Vagina (tissue), 2 donors: ENCODE measurements around the gene TMEM106B.

Experiments used
- POLR2A ChIP-seq, 2 donors: fragments of 450-650 bp; IDR thresholded peaks; one replicate each; pipeline ENCODE4 v1.6.1; 2017; ENCODE audit warnings: antibody characterized with exemption in 2 of 2, mild to moderate bottlenecking in 2 of 2, moderate library complexity in 2 of 2
- TF ChIP-seq, protein P1 (sequence below), 3 experiments: fragments of 450-650 bp in 2 of 3; fragments of 200-600 bp in 1 of 3; sonication (generic) in 1 of 3; IDR thresholded peaks; one replicate each; pipeline ENCODE4 v1.5.1; 2017 to 2019; ENCODE audit warnings: antibody characterized with exemption in 3 of 3, mild to moderate bottlenecking in 2 of 3, moderate library complexity in 2 of 3

DNA sequence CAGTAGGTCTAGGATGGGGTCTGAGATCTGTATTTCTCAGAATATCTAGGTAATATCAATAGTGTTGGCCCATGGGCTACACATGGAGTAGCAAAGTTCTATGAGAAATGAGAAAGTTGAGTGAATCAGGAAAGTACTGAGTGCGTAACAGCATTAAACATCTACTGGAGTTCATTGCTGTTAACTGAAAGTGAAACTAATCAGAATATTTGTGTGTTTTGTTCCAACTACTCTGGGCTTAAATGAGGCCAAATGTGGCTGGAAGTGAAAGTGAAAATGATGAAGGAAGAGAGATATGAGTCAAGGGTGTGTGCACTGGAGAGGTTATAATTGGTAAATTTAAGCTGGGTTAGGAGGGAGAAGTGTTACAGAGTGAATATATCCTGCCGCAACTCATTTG lies 46.5 kb downstream of the TMEM106B start:
- TF ChIP-seq POLR2A (IDR thresholded peaks at IDR 0.05), result no peak
- TF ChIP-seq, protein P1, sequence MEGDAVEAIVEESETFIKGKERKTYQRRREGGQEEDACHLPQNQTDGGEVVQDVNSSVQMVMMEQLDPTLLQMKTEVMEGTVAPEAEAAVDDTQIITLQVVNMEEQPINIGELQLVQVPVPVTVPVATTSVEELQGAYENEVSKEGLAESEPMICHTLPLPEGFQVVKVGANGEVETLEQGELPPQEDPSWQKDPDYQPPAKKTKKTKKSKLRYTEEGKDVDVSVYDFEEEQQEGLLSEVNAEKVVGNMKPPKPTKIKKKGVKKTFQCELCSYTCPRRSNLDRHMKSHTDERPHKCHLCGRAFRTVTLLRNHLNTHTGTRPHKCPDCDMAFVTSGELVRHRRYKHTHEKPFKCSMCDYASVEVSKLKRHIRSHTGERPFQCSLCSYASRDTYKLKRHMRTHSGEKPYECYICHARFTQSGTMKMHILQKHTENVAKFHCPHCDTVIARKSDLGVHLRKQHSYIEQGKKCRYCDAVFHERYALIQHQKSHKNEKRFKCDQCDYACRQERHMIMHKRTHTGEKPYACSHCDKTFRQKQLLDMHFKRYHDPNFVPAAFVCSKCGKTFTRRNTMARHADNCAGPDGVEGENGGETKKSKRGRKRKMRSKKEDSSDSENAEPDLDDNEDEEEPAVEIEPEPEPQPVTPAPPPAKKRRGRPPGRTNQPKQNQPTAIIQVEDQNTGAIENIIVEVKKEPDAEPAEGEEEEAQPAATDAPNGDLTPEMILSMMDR (IDR thresholded peaks at IDR 0.05), result no peak
